SK-N-MC (cell line): ENCODE data around the gene CYP27C1.

Experiments used
- EZH2 ChIP-seq: fragments of 200-600 bp; sonication (generic); IDR thresholded peaks from one replicate; pipeline ENCODE4 v1.6.1; 2017; ENCODE audit warnings: antibody characterized with exemption
- POLR2AphosphoS5 ChIP-seq: IDR thresholded peaks from 2 replicates; pipeline ENCODE4 v1.6.1; 2012; ENCODE audit warnings: mild to moderate bottlenecking, low read depth, low read length, borderline replicate concordance

- TF ChIP-seq POLR2AphosphoS5, result no peak
- no peak for TF ChIP-seq EZH2
Observed at GRCh38 chr2:127225186-127225960, 5.3 kb upstream of the CYP27C1 start.
